Amygdala (tissue), 56 donors: ENCODE results near the gene TOR1AIP2.
"Not testable (repeated sequence)": the region's sequence is repeated elsewhere in the genome, so short reads cannot be mapped to it uniquely, and the experiment has no call there.

ENCODE experiments used
- DNase-seq, 56 donors: peaks; one replicate each; lab custom pipeline; 2025; lab: John Stamatoyannopoulos, UW

TOR1AIP2 gene

DNA sequence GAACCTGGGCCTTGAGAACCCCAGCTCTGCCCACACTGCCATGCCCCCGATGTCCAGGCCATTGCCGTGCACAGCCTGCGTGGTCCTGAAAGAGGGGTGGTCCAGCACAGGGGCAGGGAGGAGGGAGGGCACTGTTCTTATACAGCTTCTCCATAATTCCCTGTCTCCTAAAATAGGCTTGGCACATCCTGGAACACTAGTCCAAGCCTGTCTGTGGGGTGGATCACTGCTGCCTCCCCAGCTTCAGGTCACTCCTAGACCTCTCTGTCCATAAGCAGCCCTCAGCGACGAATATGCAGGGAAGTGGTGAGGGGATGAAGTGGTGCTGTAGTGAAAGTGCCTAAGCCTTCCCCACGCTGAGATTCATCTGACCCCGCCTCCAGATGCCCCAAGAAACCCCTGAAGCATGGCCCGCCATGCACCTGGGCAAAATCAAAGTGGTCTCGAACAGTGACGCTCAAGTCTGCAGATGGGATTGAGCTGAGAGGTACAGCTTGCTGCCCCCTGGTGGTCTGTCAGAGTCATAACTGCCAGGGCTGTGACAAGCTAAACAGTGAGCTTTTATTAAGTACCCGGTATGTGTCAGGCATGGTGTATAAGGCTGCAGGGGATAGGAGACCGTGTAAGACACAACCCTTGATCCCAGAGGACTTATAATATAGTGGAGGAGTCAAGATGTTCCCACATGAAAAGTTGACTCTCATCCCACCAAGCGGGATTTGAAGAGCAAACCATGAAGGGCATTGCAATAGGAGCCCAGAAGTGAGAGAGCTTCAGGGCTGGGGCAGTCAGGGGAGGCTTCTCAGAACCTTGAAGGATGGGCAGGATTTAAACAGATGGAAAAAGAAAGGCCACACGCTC, 67.9 kb downstream of the TOR1AIP2 start:
- peak in 43 of 56 donors; percentile 2 to 73 (median 36) for DNase-seq

DNA sequence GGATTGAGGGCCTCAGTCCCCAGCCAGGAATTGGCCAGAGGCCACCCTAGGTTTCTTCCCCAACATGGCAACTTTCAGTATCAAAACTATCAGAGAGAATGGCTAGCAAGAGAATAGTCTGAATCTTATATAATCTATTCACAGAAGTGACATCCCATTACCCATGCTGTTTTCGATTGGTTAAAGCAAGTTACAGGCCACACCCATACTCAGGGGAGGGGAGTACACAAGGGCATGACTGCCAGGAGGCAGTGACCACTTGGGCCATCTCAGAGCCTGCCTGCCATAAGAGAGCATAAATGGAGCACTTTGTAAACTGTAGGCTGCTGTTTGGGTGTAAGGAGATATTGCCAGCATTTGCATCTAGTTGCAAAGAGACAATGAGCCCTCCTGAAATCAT, 69.1 kb downstream of the TOR1AIP2 start:
- DNase-seq: no peak

- DNase-seq: no peak
Measured at GRCh38 chr1:179807691-179808485, 69.7 kb downstream of the TOR1AIP2 start.

DNA sequence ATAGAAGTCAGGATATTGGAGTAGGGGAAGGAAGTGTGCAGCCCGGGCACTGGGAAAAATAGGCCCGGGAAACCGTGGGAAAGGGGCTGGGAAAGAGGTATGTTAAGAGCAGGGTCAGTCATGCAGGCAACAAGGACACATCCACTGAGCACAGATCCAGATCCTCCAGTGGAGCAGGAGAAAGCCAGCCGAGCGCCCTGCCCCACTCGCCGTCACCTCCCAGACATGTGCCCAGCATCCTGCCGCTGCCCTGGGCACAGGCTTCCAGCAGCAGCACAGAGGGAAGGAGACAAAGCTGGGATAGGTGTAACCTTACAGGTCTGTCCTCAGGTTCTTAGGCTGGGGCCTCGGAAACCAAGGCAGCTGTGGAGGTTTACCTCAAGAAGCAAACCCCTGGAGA, 70.3 kb downstream of the TOR1AIP2 start:
- DNase-seq: no peak

- no peak for DNase-seq
Measured at GRCh38 chr1:179806333-179806732, 71.3 kb downstream of the TOR1AIP2 start.

- DNase-seq: no peak
Measured at GRCh38 chr1:179805291-179806195, 72.1 kb downstream of the TOR1AIP2 start.

- not testable (repeated sequence) for DNase-seq
Measured at GRCh38 chr1:179804417-179804816, 73.2 kb downstream of the TOR1AIP2 start.

GRCh38 chr1:179803918-179804317, 73.7 kb downstream of the TOR1AIP2 start:
- no peak for DNase-seq

DNA sequence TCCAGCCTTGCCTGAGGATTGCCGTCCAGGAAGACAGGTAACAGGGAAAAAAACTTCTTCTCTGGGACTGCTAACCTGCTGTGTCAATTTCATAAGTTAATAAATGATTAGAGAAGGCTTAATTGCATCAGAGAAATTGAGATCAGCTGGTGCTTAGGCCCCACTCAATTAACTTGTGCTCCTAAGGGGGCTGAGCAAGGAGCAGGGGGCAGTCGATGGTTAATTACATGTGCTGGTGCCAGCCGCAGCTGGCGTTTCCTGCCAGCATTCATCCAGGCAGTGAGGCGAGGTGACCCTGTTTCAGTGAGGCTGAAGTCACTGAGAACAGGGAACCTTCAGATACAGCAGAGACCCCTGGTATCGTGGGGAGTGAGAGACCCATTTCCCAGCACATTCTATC, 74.5 kb downstream of the TOR1AIP2 start:
- DNase-seq: no peak

- DNase-seq: no peak
Measured at GRCh38 chr1:179800481-179800880, 77.1 kb downstream of the TOR1AIP2 start.

DNA sequence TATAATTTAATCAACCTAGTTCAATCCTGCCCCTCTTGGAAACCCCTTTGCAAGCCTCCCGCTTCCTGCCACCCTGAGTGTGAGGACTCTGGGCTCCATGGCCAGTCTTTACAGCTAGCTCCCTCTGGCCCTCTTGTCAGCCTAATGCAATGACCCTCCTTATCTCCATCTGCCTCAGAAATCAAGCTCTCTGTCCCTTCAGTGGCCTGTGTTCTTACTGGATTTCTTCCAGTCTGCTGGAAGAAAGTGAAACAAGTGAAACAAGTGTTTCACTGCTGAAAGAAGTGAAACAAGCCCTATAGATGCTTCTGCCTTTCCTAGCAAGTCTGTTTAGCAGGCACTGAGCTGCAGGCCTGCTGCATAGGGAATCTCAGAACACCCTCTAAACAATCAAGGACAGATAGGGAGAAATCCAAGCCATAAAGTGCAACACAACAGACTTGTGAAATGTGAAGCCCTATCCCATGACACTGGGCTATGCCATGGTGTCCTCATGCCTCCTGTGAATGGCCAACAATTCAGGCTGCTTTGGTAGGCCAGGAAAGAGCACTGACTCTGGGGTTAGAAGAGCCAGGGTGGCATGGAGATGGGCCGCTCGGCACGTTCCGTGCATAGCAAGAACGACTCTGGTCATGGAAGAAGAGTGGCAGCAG, 78.6 kb downstream of the TOR1AIP2 start:
- DNase-seq: no peak

DNA sequence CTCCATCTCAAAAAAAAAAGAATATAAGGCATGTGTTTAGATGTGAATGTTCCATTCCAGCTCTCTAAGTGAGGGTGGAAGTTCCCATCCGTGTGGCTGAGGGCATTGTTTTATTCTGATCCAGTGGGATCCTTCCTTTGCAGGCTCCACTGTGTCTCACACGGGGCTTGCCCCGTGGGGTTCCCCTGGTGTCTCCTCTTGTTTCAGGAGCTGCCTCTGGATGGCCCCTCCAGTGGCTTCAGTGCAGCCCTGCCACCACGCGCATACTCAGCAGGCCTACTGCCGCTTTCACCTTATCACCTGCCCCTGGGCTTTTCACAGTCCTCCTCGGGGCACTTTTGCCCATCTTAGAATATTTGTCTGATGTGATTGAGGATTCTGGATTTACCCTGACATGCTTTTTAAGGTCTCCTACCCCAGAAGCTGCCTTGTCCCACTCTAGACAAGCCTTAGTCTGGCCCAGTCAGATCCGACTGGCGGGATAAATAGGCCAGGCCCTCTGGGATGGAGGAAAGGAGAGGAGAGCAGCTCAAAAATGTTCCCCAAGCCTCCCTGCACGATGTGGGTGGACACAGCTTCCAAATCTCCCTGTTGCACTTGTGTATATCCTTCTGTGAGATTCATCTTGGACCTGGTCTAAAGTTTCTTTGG, 79.3 kb downstream of the TOR1AIP2 start:
- no peak for DNase-seq

GRCh38 chr1:179794669-179795068, 82.9 kb downstream of the TOR1AIP2 start:
- no peak for DNase-seq

DNA sequence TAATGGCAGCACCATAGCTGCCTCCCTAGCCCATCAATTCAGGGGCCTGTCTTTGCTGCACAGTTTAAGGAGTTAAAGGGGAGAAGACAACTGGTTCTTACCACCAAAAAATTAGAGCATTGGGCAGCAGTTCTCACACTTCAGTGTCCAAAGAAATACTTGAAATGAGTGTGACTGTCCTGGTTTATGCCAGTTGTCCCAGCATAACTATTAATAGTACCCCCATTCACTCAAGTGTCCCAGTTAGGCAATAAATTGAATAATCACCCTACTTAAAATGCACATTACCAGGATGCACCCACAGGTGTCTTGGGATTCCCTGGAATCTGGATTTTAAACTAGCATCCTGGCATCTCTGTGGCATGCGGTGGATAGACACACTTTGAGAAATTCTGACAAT, 83.5 kb downstream of the TOR1AIP2 start:
- no peak for DNase-seq

GRCh38 chr1:179793281-179793680, 84.3 kb downstream of the TOR1AIP2 start:
- no peak for DNase-seq
